ENCODE measurements around the gene HCCS. TPM values are rescaled to one million over a fixed set of nuclear protein-coding genes. Genes with fewer than 3 reads are reported as not detected.

Gene HCCS
- total and polyA plus RNA-seq, 2 of the 8 experiments (the other 6 are each of a cell fraction or from before 2014, with no cell fraction given), result 11.9 to 29.9 TPM

- TF ChIP-seq, protein P1, sequence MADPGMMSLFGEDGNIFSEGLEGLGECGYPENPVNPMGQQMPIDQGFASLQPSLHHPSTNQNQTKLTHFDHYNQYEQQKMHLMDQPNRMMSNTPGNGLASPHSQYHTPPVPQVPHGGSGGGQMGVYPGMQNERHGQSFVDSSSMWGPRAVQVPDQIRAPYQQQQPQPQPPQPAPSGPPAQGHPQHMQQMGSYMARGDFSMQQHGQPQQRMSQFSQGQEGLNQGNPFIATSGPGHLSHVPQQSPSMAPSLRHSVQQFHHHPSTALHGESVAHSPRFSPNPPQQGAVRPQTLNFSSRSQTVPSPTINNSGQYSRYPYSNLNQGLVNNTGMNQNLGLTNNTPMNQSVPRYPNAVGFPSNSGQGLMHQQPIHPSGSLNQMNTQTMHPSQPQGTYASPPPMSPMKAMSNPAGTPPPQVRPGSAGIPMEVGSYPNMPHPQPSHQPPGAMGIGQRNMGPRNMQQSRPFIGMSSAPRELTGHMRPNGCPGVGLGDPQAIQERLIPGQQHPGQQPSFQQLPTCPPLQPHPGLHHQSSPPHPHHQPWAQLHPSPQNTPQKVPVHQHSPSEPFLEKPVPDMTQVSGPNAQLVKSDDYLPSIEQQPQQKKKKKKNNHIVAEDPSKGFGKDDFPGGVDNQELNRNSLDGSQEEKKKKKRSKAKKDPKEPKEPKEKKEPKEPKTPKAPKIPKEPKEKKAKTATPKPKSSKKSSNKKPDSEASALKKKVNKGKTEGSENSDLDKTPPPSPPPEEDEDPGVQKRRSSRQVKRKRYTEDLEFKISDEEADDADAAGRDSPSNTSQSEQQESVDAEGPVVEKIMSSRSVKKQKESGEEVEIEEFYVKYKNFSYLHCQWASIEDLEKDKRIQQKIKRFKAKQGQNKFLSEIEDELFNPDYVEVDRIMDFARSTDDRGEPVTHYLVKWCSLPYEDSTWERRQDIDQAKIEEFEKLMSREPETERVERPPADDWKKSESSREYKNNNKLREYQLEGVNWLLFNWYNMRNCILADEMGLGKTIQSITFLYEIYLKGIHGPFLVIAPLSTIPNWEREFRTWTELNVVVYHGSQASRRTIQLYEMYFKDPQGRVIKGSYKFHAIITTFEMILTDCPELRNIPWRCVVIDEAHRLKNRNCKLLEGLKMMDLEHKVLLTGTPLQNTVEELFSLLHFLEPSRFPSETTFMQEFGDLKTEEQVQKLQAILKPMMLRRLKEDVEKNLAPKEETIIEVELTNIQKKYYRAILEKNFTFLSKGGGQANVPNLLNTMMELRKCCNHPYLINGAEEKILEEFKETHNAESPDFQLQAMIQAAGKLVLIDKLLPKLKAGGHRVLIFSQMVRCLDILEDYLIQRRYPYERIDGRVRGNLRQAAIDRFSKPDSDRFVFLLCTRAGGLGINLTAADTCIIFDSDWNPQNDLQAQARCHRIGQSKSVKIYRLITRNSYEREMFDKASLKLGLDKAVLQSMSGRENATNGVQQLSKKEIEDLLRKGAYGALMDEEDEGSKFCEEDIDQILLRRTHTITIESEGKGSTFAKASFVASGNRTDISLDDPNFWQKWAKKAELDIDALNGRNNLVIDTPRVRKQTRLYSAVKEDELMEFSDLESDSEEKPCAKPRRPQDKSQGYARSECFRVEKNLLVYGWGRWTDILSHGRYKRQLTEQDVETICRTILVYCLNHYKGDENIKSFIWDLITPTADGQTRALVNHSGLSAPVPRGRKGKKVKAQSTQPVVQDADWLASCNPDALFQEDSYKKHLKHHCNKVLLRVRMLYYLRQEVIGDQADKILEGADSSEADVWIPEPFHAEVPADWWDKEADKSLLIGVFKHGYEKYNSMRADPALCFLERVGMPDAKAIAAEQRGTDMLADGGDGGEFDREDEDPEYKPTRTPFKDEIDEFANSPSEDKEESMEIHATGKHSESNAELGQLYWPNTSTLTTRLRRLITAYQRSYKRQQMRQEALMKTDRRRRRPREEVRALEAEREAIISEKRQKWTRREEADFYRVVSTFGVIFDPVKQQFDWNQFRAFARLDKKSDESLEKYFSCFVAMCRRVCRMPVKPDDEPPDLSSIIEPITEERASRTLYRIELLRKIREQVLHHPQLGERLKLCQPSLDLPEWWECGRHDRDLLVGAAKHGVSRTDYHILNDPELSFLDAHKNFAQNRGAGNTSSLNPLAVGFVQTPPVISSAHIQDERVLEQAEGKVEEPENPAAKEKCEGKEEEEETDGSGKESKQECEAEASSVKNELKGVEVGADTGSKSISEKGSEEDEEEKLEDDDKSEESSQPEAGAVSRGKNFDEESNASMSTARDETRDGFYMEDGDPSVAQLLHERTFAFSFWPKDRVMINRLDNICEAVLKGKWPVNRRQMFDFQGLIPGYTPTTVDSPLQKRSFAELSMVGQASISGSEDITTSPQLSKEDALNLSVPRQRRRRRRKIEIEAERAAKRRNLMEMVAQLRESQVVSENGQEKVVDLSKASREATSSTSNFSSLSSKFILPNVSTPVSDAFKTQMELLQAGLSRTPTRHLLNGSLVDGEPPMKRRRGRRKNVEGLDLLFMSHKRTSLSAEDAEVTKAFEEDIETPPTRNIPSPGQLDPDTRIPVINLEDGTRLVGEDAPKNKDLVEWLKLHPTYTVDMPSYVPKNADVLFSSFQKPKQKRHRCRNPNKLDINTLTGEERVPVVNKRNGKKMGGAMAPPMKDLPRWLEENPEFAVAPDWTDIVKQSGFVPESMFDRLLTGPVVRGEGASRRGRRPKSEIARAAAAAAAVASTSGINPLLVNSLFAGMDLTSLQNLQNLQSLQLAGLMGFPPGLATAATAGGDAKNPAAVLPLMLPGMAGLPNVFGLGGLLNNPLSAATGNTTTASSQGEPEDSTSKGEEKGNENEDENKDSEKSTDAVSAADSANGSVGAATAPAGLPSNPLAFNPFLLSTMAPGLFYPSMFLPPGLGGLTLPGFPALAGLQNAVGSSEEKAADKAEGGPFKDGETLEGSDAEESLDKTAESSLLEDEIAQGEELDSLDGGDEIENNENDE (IDR thresholded peaks at IDR 0.05; ENCODE audit: insufficient replicate concordance, low read length), result no peak
- TF ChIP-seq HDAC2 (IDR thresholded peaks at IDR 0.05; ENCODE audit: borderline replicate concordance in 1 of 2, low read depth in 2 of 2, low read length in 2 of 2), result no peak
Observed at GRCh38 chrX:11103751-11104150, 7.4 kb upstream of the HCCS start (continued).

Data from H1 (cell line).